HCT116 (cell line): ENCODE data around the gene PPIL1. TPM values are rescaled to one million over a fixed set of nuclear protein-coding genes. Genes with fewer than 3 reads are reported as not detected.

Source experiments
- ATAC-seq: fragments of 200-7000 bp; cut with Tn5 transposase; 2 replicates; pipeline ENCODE4 v1.9.1; 2020; ENCODE audit warnings: mild to moderate bottlenecking, moderate library complexity
- BruUV-seq: library from RNA; stranded (reverse); fragments of 400-500 nt; replicated peaks from 2 replicates; lab custom pipeline; 2021; lab: Mats Ljungman, UMichigan
- CTCF ChIA-PET: fragments of 300-600 bp; sonication (Branson Sonifier 250); formaldehyde crosslinking; loops from one replicate; lab custom pipeline; 2021; ENCODE audit warnings: antibody characterized with exemption; lab: Charles Lee
- POLR2A ChIA-PET: fragments of 300-600, 350-600 bp; sonication (Branson Sonifier 250); formaldehyde crosslinking; loops from one replicate; lab custom pipeline; 2021; ENCODE audit warnings: antibody characterized with exemption; lab: Charles Lee
- RAD21 ChIA-PET, 2 experiments: fragments of 300-600 bp; sonication (Branson Sonifier 250); formaldehyde crosslinking; loops; one replicate each; lab custom pipeline; 2023; ENCODE audit warnings: low total read pairs in 2 of 2; ENCODE audit not compliant: uncharacterized antibody in 2 of 2, unreplicated experiment in 2 of 2, low non-redundant PET in 1 of 2; lab: Charles Lee
- DNase-seq: peaks from one replicate; pipeline ENCODE4 v3.0.0-alpha.2; 2010; ENCODE audit warnings: low read depth, low spot score
- H2AFZ ChIP-seq: fragments of 200-600 bp; shearing (Covaris generic), sonication (generic); 2 replicates; pipeline ENCODE4 v1.6.1; 2017; ENCODE audit warnings: low read depth, mixed run types, mixed read lengths, antibody characterized with exemption, low read length; ENCODE audit not compliant: poor library complexity, severe bottlenecking
- H3K27ac ChIP-seq: 2 replicates; pipeline ENCODE4 v1.5.1; 2012; ENCODE audit warnings: low read depth, low read length
- H3K27me3 ChIP-seq: fragments of 200-600 bp; sonication (generic); 2 replicates; pipeline ENCODE4 v1.6.1; 2016; ENCODE audit warnings: mixed run types, low read length, mixed read lengths; ENCODE audit not compliant: insufficient read depth
- H3K36me3 ChIP-seq, 2 experiments: fragments of 200-500 bp in 1 of 2; fragments of 200-600 bp in 1 of 2; sonication (Bioruptor generic) in 1 of 2; sonication (generic) in 1 of 2; 2 replicates each; pipeline versions ENCODE4 v1.5.1 to v1.6.1; 2014 to 2016; ENCODE audit warnings: low read length in 2 of 2, inconsistent platforms in 1 of 2, mixed read lengths in 1 of 2, mixed run types in 1 of 2; ENCODE audit not compliant: insufficient read depth in 2 of 2, control insufficient read depth in 1 of 2
- H3K4me1 ChIP-seq, 2 experiments: fragments of 200-600 bp in 1 of 2; sonication (generic) in 1 of 2; 2 replicates each; pipeline versions ENCODE4 v1.5.1 to v1.6.1; 2012 to 2017; ENCODE audit warnings: low read length in 2 of 2, inconsistent platforms in 1 of 2, mild to moderate bottlenecking in 1 of 2, mixed read lengths in 1 of 2, mixed run types in 1 of 2, moderate library complexity in 1 of 2; ENCODE audit not compliant: insufficient read depth in 2 of 2, control insufficient read depth in 1 of 2
- H3K4me2 ChIP-seq: fragments of 200-600 bp; sonication (generic); 2 replicates; pipeline ENCODE4 v1.6.1; 2017; ENCODE audit warnings: mixed run types, low read length, mixed read lengths
- H3K4me3 ChIP-seq, 2 experiments: fragments of 200-600 bp in 1 of 2; sonication (generic) in 1 of 2; replicated peaks in 1 of 2; 2 replicates each; pipeline ENCODE4 v1.5.1; 2011 to 2016; ENCODE audit warnings: low read length in 2 of 2, control low read depth in 1 of 2, low read depth in 1 of 2, mild to moderate bottlenecking in 1 of 2, mixed read lengths in 1 of 2, mixed run types in 1 of 2
- H3K79me2 ChIP-seq: fragments of 200-600 bp; sonication (generic); 2 replicates; pipeline ENCODE4 v1.6.1; 2017; ENCODE audit warnings: mild to moderate bottlenecking, mixed run types, low read length, moderate library complexity, mixed read lengths; ENCODE audit not compliant: insufficient read depth
- H3K9ac ChIP-seq: fragments of 200-600 bp; sonication (generic); 2 replicates; pipeline ENCODE4 v1.6.1; 2016; ENCODE audit warnings: low read length, mixed read lengths
- H3K9me2 ChIP-seq: fragments of 200-600 bp; sonication (generic), shearing (Covaris generic); 2 replicates; pipeline ENCODE4 v1.6.1; 2017; ENCODE audit warnings: mixed run types, mild to moderate bottlenecking, moderate library complexity; ENCODE audit not compliant: insufficient read depth
- H3K9me3 ChIP-seq, 2 experiments: fragments of 200-500 bp in 1 of 2; fragments of 200-600 bp in 1 of 2; sonication (Bioruptor generic) in 1 of 2; sonication (generic) in 1 of 2; 2 replicates each; pipeline ENCODE4 v1.6.1; 2014 to 2017; ENCODE audit warnings: low read length in 2 of 2, mixed read lengths in 2 of 2, inconsistent platforms in 1 of 2, low read depth in 1 of 2, mild to moderate bottlenecking in 1 of 2, mixed run types in 1 of 2, moderate library complexity in 1 of 2; ENCODE audit not compliant: control insufficient read depth in 1 of 2, insufficient read depth in 1 of 2
- H4K20me1 ChIP-seq: fragments of 200-600 bp; sonication (generic), shearing (Covaris generic); 2 replicates; pipeline ENCODE4 v1.6.1; 2017; ENCODE audit warnings: mixed run types, mild to moderate bottlenecking, moderate library complexity; ENCODE audit not compliant: insufficient read depth
- CBX3 ChIP-seq: IDR thresholded peaks from 2 replicates; pipeline ENCODE4 v1.6.1; 2012; ENCODE audit warnings: low read depth
- CEBPB ChIP-seq: IDR thresholded peaks from 2 replicates; pipeline ENCODE4 v1.6.1; 2012; ENCODE audit warnings: low read depth
- CTCF ChIP-seq, 3 experiments: fragments of 200-600 bp in 1 of 3; sonication (generic) in 1 of 3; IDR thresholded peaks in 2 of 3; conservative IDR thresholded peaks in 1 of 3; 2 replicates each; pipeline ENCODE4 v1.5.1; 2012 to 2017; ENCODE audit warnings: low read depth in 2 of 3, low read length in 2 of 3, antibody characterized with exemption in 1 of 3, borderline replicate concordance in 1 of 3, control low read depth in 1 of 3, mild to moderate bottlenecking in 1 of 3, mixed read lengths in 1 of 3, mixed run types in 1 of 3, moderate library complexity in 1 of 3; ENCODE audit not compliant: insufficient read depth in 1 of 3
- ELF1 ChIP-seq: IDR thresholded peaks from 2 replicates; pipeline ENCODE4 v1.6.1; 2012; ENCODE audit warnings: low read depth, borderline replicate concordance
- EZH2 ChIP-seq: fragments of 200-600 bp; sonication (generic); IDR thresholded peaks from 2 replicates; pipeline ENCODE4 v1.6.1; 2017; ENCODE audit warnings: antibody characterized with exemption, mixed run types
- EZH2phosphoT487 ChIP-seq: fragments of 200-600 bp; IDR thresholded peaks from 2 replicates; pipeline ENCODE4 v1.6.1; 2018; ENCODE audit warnings: antibody characterized with exemption, borderline replicate concordance
- FOSL1 ChIP-seq: IDR thresholded peaks from 2 replicates; pipeline ENCODE4 v1.6.1; 2012; ENCODE audit warnings: low read depth
- POLR2A ChIP-seq: IDR thresholded peaks from 2 replicates; pipeline ENCODE4 v1.7.0; 2011; ENCODE audit warnings: borderline replicate concordance; ENCODE audit not compliant: insufficient read depth, insufficient read length; ENCODE audit errors: extremely low read depth
- POLR2AphosphoS5 ChIP-seq: IDR thresholded peaks from 2 replicates; pipeline ENCODE4 v1.6.1; 2011; ENCODE audit warnings: mild to moderate bottlenecking, low read depth, low read length, moderate library complexity
- REST ChIP-seq: IDR thresholded peaks from 2 replicates; pipeline ENCODE4 v1.6.1; 2012; ENCODE audit warnings: low read depth
- SIN3A ChIP-seq: IDR thresholded peaks from 2 replicates; pipeline ENCODE4 v1.6.1; 2012; ENCODE audit warnings: low read depth
- SP1 ChIP-seq: IDR thresholded peaks from 2 replicates; pipeline ENCODE4 v1.6.1; 2012; ENCODE audit warnings: low read depth
- intact Hi-C: fragments of 100-400 bp; cut with micrococcal nuclease; formaldehyde crosslinking; loops from 2 replicates; pipeline ENCODE4 v1.10.0; 2022
- total RNA-seq: library from RNA; stranded (reverse); gene quantifications from one replicate; pipeline ENCODE4 v1.2.1, GENCODE V29; 2021; ENCODE audit not compliant: unreplicated experiment
- TF ChIP-seq, protein P1 (sequence below): IDR thresholded peaks from 2 replicates; pipeline ENCODE4 v1.6.1; 2012

PPIL1 gene
- total RNA-seq, 1 experiment from 2014 or later, result 42.0 TPM

GRCh38 chr6:36862164-36862847, 12.3 kb downstream of the PPIL1 start (continued):
- TF ChIP-seq CTCF (IDR thresholded peaks at IDR 0.05 in 2 of 3, conservative IDR thresholded peaks at IDR 0.05 in 1 of 3; ENCODE audit: borderline replicate concordance in 1 of 3, insufficient read depth in 1 of 3, low read depth in 2 of 3, low read length in 2 of 3), result no peak
- no peak for TF ChIP-seq POLR2AphosphoS5
- no peak for TF ChIP-seq REST

DNA sequence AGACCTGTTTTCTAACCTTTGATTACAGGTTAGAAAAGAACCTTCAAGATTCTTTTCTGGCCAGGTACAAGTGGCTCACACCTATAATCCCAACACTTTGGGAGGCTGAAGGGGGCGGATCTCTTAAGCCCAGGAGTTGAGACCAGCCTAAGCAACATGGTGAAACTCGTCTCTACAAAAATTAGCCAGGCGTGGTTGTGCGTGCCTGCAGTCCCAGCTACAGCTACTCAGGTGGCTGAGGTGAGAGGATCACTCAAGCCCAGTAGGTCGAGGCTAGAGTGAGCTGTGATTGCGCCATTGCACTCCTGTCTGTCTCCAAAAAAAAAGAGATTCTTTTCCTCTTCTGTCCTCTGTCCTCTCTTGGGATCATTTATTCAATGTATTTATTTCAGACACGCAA, 14.5 kb downstream of the PPIL1 start:
- Histone ChIP-seq H3K36me3 (peaks cover 2 to 25% of the 10 kb centered on the region in 2 experiments; a peak in 3 of 4 replicates), H3K4me2 (no peak overlapping the region), H3K79me2 (peaks cover 66% of the 10 kb centered on the region), H3K4me1 (peaks cover 0 to 3% of the 10 kb centered on the region in 2 experiments; a peak in 1 of 4 replicates), H3K4me3 (no peak overlapping the region), H2AFZ (no peak overlapping the region), H4K20me1 (no peaks in the 10 kb centered on the region), H3K27me3 (no peaks in the 10 kb centered on the region), H3K27ac (no peak overlapping the region), H3K9me3 (no peaks in the 10 kb centered on the region), H3K9me2 (no peaks in the 10 kb centered on the region), H3K9ac (no peak overlapping the region)
- RAD21 ChIA-PET, result no interaction called here
- DNase-seq (no peak), ATAC-seq (no peak)
- intact Hi-C loops, result no loop called here
- TF ChIP-seq POLR2A, result no peak
- TF ChIP-seq, protein P1, sequence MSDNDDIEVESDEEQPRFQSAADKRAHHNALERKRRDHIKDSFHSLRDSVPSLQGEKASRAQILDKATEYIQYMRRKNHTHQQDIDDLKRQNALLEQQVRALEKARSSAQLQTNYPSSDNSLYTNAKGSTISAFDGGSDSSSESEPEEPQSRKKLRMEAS, result no peak
- no peak for TF ChIP-seq EZH2
- TF ChIP-seq FOSL1, result no peak
- TF ChIP-seq CBX3, result no peak
- TF ChIP-seq ELF1, result no peak
- TF ChIP-seq SIN3A, result no peak
- TF ChIP-seq CTCF (IDR thresholded peaks at IDR 0.05 in 2 of 3, conservative IDR thresholded peaks at IDR 0.05 in 1 of 3; ENCODE audit: borderline replicate concordance in 1 of 3, insufficient read depth in 1 of 3, low read depth in 2 of 3, low read length in 2 of 3), result no peak
- no peak for TF ChIP-seq CEBPB
- no peak for TF ChIP-seq SP1
- no peak for TF ChIP-seq EZH2phosphoT487
- no TSS peak for BruUV-seq
- CTCF ChIA-PET, result no interaction called here
- POLR2A ChIA-PET, result no interaction called here
